Ovary (tissue), 3 donors: ENCODE results near the gene SERPINI1.

Experiments used
- CTCF ChIP-seq, 3 donors: fragments of 450-650 bp in 2 of 3; fragments of 200-600 bp in 1 of 3; IDR thresholded peaks; one replicate each; pipeline versions ENCODE4 v1.5.1 to v1.8.0; 2016 to 2022; ENCODE audit warnings: antibody characterized with exemption in 3 of 3, mild to moderate bottlenecking in 1 of 3
- EP300 ChIP-seq: sonication (generic); formaldehyde crosslinking; IDR thresholded peaks from one replicate; pipeline ENCODE4 v1.6.1; 2017; ENCODE audit warnings: antibody characterized with exemption
- POLR2A ChIP-seq: fragments of 450-650 bp; IDR thresholded peaks from one replicate; pipeline ENCODE4 v1.6.1; 2017; ENCODE audit warnings: antibody characterized with exemption, mild to moderate bottlenecking, moderate library complexity
- donor health status: DM: no; HTN: no; CAD: no.

- TF ChIP-seq CTCF (IDR thresholded peaks at IDR 0.05) (no peak), EP300 (no peak), POLR2A (no peak)
Measured at GRCh38 chr3:167732313-167733065, 3.0 kb upstream of the SERPINI1 start.
